Skeletal muscle tissue (tissue), 4 donors: ENCODE data around the gene B3GNT8. TPM values are rescaled to one million over a fixed set of nuclear protein-coding genes. Genes with fewer than 3 reads are reported as not detected.
"Not testable (repeated sequence)": the region's sequence is repeated elsewhere in the genome, so short reads cannot be mapped to it uniquely, and the experiment has no call there.

Experiments
- H3K27ac ChIP-seq: one replicate; pipeline ENCODE4 v1.7.0; 2013; ENCODE audit warnings: mild to moderate bottlenecking, low read depth, low read length, inconsistent platforms
- H3K27me3 ChIP-seq, 3 donors: one replicate each; pipeline ENCODE4 v1.7.0; 2013; ENCODE audit warnings: low read length in 3 of 3; ENCODE audit not compliant: control insufficient read depth in 3 of 3, insufficient read depth in 3 of 3
- H3K36me3 ChIP-seq, 3 donors: one replicate each; pipeline ENCODE4 v1.7.0; 2013; ENCODE audit warnings: low read length in 3 of 3; ENCODE audit not compliant: control insufficient read depth in 3 of 3, insufficient read depth in 3 of 3
- H3K4me1 ChIP-seq, 3 donors: one replicate each; pipeline ENCODE4 v1.7.0; 2013; ENCODE audit warnings: low read length in 3 of 3, mild to moderate bottlenecking in 3 of 3; ENCODE audit not compliant: control insufficient read depth in 3 of 3, insufficient read depth in 3 of 3
- H3K4me3 ChIP-seq, 3 donors: one replicate each; pipeline ENCODE4 v1.7.0; 2013; ENCODE audit warnings: low read length in 3 of 3
- H3K9ac ChIP-seq, 3 donors: one replicate each; pipeline ENCODE4 v1.7.0; 2013; ENCODE audit warnings: low read length in 3 of 3, mild to moderate bottlenecking in 3 of 3, moderate library complexity in 2 of 3, low read depth in 1 of 3
- H3K9me3 ChIP-seq, 3 donors: one replicate each; pipeline ENCODE4 v1.7.0; 2013; ENCODE audit warnings: low read length in 3 of 3; ENCODE audit not compliant: control insufficient read depth in 3 of 3
- total RNA-seq: library from RNA; depleted of rRNA; stranded (reverse); fragments of >200 nt; gene quantifications from one replicate; pipeline ENCODE4 v1.2.3, GENCODE V29; 2014
- donor health status: Osteomylitis.

The B3GNT8 gene
- total RNA-seq, 1 donor from 2014 or later: 0.52 TPM

DNA sequence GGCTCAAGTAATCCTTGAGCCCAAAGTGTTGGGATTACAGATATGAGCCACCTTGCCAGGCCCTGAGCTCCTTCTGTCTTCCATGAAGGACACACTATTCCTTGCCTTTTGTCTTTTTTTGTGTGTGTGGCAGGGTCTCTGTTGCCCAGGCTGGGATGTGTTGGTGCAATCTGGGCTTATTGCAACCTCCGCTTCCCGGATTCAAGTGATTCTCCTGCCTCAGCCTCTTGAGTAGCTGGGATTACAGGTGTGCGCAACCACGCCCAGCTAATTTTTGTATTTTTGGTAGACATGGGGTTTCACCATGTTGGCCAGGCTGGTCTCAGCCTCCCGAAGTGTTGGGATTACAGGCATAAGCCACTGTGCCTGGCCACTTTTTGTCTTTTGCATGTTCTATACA, 18.3 kb downstream of the B3GNT8 start:
- Histone ChIP-seq H3K36me3 (peaks cover 3 to 17% (median 10%) of the 10 kb centered on the region in 3 donors), H3K4me3 (peak overlapping the region in 1 of 3 donors; percentile 52), H3K4me1 (peaks cover 51 to 57% (median 56%) of the 10 kb centered on the region in 3 donors), H3K27ac (peak overlapping the region; percentile 42), H3K9ac (peak overlapping the region in 1 of 3 donors; percentile 71)
- H3K27me3 ChIP-seq, H3K9me3 ChIP-seq: not testable (repeated sequence)

DNA sequence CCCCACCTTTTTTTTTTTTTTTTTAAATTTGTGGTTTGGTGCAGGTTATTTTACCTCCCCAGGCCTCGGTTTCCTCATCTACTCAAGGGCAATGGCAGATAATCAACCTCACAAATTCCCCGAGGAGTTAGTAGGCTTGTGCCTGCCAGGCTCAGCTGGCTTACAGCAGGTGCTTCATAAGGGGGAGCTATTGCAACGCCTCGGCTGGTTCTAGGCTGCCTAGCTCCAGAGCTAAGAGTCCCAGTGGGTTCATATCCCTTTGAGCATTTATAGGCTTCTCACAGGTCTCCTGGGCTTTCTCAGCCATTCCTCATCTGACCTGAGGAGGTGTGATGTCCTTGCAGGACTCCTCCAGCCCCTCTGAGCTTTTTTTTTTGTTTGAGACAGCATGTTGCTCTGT, 18.9 kb downstream of the B3GNT8 start:
- peaks cover under 1 to 16% (median 6%) of the 10 kb centered on the region in 3 donors for H3K36me3 ChIP-seq
- H3K4me1 ChIP-seq: peaks cover 47 to 55% (median 55%) of the 10 kb centered on the region in 3 donors
- no peak overlapping the region for H3K4me3 ChIP-seq
- no peaks in the 10 kb centered on the region for H3K9me3 ChIP-seq
- no peak overlapping the region for H3K27ac ChIP-seq
- peak overlapping the region in 1 of 3 donors; percentile 45 for H3K9ac ChIP-seq
- no peaks in the 10 kb centered on the region for H3K27me3 ChIP-seq

DNA sequence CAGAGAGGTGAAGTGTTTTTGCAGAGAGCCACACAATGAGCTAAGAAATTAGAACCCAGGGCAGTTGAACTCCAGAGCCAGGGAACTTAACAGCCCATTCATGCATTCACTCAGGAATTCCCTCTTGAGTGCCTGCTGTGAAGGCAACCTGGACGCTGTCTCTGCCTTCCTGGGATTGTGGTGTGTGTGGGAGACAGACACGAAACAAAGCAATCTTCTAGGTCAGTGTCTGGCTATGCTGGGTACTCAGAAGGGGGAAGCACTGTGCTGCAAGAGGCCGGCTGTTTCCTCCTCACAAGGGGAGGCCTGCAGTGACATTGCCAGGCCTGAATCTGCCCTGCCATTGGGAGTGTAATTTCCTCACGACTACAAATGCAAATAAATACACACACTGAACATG, 19.9 kb downstream of the B3GNT8 start:
- Histone ChIP-seq H3K9ac (no peak overlapping the region), H3K4me1 (peaks cover 44 to 55% (median 54%) of the 10 kb centered on the region in 3 donors), H3K27ac (no peak overlapping the region), H3K36me3 (peaks cover 0 to 17% (median 0%) of the 10 kb centered on the region in 3 donors), H3K4me3 (no peak overlapping the region), H3K27me3 (no peaks in the 10 kb centered on the region), H3K9me3 (no peaks in the 10 kb centered on the region)

DNA sequence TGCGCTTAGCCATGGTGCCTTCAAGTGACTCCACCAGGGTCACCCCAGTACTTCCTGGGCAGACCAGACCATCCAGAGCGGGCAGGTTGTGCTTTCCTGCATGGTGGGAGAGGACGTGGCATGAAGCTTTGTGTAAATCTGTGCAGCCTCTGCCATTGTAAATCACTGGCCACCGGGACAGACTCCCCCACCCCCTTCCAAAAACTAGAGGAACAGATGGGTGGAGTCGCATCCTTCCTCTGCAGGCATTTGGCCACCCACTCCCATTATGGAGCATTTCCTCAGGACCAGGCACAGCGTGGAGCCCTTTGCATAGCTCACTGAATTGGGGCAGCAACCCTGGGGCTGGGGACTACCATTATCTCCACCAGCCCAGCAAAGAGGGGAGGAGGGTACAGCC, 21.4 kb downstream of the B3GNT8 start:
- peaks cover 30 to 46% (median 42%) of the 10 kb centered on the region in 3 donors for H3K4me1 ChIP-seq
- no peak overlapping the region for H3K4me3 ChIP-seq

DNA sequence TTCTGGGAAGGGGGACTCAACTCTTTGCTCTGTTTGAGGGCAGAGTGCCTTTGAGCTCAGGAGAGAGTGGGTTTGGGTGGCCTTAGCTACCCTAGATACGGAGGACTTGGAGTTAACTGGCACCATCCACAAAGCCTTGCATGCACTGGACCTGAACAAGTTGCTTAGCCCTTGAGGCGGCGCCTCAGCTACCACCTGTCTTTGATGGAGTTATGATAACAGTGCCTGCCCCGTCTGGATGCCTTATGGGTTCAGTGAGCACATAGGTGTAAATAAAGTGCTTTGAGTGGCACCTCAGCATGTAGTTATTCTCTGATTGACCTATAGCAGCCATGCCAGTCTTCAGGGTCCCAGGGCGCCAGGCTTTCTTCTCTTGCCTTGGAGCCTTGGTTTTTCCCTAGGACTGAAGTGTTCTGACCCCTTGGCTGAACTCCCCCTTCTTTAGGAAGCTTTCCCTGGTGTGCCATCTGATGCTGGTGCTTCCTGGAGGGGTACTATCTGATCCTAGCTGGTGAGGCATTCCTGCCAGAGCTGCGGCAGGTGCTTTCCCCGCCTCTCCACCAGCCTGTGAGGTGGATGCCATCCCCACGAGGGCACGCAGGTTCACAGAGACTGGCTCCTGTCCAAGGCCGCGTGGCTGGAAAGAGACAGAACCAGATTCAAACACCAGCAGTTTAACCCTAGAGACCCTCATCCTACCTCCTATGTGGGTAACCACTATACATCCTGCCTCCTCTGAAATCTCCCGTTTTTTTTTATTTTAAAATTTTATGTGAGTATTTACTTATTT, 23.8 kb downstream of the B3GNT8 start:
- Histone ChIP-seq H3K27ac (no peak overlapping the region), H3K4me1 (peaks cover 29% of the 10 kb centered on the region in 3 donors), H3K9me3 (no peaks in the 10 kb centered on the region), H3K36me3 (peaks cover 0 to 11% (median 5%) of the 10 kb centered on the region in 3 donors), H3K27me3 (no peaks in the 10 kb centered on the region), H3K9ac (peak overlapping the region in 1 of 3 donors; percentile 19), H3K4me3 (no peak overlapping the region)

More for the DNA sequence above, 21.4 kb downstream of the B3GNT8 start:
- Histone ChIP-seq H3K9me3 (no peaks in the 10 kb centered on the region), H3K27me3 (no peaks in the 10 kb centered on the region), H3K9ac (no peak overlapping the region), H3K27ac (no peak overlapping the region), H3K36me3 (peaks cover 0 to 12% (median 5%) of the 10 kb centered on the region in 3 donors)

DNA sequence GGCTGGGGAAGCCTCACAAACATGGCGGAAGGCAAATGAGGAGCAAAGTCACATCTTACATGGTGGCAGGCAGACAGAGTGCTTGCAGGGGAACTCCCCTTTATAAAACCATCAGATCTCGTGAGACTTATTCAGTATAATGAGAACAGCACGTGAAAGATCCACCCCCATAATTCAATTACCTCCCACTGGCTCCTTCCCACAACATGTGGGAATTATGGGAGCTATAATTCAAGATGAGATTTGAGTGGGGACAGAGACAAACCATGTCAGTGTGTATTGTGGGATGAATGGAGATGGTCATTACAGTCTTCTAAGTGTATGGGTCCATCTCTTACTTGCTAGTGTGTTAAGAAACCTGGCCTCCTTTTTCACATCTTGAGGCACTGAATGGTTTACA, 25.2 kb downstream of the B3GNT8 start:
- no peak overlapping the region for H3K4me3 ChIP-seq
- no peaks in the 10 kb centered on the region for H3K9me3 ChIP-seq
- H3K4me1 ChIP-seq: peaks cover 27 to 32% (median 29%) of the 10 kb centered on the region in 3 donors
- no peak overlapping the region for H3K27ac ChIP-seq
- H3K36me3 ChIP-seq: peaks cover 0 to 14% (median 5%) of the 10 kb centered on the region in 3 donors
- no peaks in the 10 kb centered on the region for H3K27me3 ChIP-seq
- H3K9ac ChIP-seq: no peak overlapping the region

DNA sequence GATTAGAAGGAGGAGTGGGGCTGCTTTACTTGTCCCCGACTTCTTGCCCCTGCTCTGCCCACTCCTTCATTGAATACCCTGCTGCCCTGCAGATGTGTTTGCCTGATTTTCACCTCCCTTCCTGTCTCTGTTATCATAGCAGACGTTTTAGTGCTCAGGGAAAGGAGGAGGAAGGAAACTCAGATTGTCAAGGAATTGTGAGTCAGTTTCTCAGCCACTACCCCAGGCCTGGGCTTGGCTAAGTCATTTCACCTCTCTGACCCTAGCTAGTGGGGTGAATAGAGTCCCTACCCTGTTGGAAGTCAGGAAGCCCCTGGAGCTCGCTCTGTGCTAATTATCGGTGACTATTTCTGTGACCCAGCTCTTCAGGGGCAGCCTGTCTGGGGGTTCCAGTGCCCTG, 25.7 kb downstream of the B3GNT8 start:
- Histone ChIP-seq H3K27ac (no peak overlapping the region), H3K9ac (no peak overlapping the region), H3K4me3 (no peak overlapping the region), H3K36me3 (peaks cover 0 to 14% (median 5%) of the 10 kb centered on the region in 3 donors), H3K4me1 (peaks cover 30 to 33% (median 32%) of the 10 kb centered on the region in 3 donors), H3K9me3 (no peaks in the 10 kb centered on the region), H3K27me3 (no peaks in the 10 kb centered on the region)

DNA sequence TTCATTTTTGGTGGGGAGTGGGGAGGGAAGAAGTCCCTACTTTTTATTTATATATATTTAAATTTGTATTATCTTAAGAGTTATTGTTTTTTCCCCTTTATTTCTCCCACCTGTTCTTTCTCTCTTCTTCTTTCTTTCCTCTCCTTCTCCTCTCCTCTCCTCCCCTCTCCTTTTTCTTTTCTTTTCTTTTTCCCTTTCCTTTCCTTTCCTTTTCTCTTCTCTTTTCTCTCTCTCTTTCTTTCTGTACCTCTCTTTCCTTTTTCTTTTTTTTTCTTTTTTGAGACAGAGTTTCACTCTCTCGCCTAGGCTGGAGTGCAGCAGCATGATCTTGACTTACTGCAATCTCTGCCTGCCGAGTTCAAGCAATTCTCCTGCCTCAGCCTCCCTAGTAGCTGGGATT, 27.6 kb downstream of the B3GNT8 start:
- H3K4me1 ChIP-seq: peaks cover 24 to 39% (median 28%) of the 10 kb centered on the region in 3 donors
- H3K27me3 ChIP-seq: no peaks in the 10 kb centered on the region
- H3K36me3 ChIP-seq: peaks cover 0 to 10% (median 5%) of the 10 kb centered on the region in 3 donors
- H3K27ac ChIP-seq: no peak overlapping the region
- no peaks in the 10 kb centered on the region for H3K9me3 ChIP-seq
- H3K4me3 ChIP-seq: no peak overlapping the region
- H3K9ac ChIP-seq: no peak overlapping the region

DNA sequence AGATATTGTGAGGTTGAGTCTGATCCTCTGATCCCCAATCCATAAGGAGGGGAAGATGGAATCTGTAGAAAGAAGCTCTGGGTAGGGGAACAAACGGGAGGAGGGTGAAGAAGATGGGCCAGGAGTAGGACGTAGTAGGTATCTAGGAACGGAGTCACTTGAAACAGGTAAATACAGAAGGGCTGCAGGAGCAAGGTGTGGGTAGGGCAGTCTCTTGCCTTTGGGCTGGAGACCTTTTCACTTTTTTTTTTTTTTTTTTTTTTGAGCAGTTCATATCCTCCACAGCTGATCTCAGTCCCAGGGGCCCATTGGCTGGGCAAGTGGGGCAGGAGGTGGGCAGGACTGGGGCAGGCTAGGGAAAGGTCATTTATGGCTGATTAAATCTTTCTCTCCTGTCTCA, 28.1 kb downstream of the B3GNT8 start:
- H3K4me1 ChIP-seq: peaks cover 24 to 39% (median 28%) of the 10 kb centered on the region in 3 donors
- peaks cover 0 to 10% (median 5%) of the 10 kb centered on the region in 3 donors for H3K36me3 ChIP-seq
- H3K9me3 ChIP-seq: no peaks in the 10 kb centered on the region
- peak overlapping the region; percentile 93 for H3K27ac ChIP-seq
- peak overlapping the region; percentile 92 to 100 (median 98) for H3K4me3 ChIP-seq
- H3K27me3 ChIP-seq: no peaks in the 10 kb centered on the region
- H3K9ac ChIP-seq: peak overlapping the region; percentile 1 to 96 (median 12)

DNA sequence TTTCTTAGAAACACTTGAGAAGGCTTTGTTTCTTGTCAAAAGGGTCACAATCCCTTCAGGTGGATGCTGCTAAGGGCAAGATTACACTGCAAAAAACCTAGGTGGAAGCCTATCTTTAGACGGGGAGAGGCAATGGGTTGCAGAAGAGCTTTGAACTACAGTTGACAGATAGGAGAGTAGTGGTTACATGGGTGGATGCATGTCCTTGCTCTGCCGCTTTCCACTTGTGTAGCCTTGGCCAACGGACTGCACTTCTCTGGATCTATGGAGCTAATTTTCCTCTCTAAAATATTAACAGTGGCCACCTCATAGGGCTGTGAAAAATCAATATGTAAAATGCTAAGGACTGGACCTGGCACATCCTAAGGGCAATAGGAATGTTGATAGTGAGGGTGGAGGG, 28.6 kb downstream of the B3GNT8 start:
- Histone ChIP-seq H3K27me3 (no peaks in the 10 kb centered on the region), H3K4me3 (peak overlapping the region; percentile 92 to 100 (median 98)), H3K9me3 (no peaks in the 10 kb centered on the region), H3K4me1 (peaks cover 24 to 38% (median 27%) of the 10 kb centered on the region in 3 donors), H3K27ac (peak overlapping the region; percentile 93), H3K9ac (peak overlapping the region; percentile 96 to 100 (median 99)), H3K36me3 (peaks cover 0 to 10% (median 5%) of the 10 kb centered on the region in 3 donors)
